Measurements from ENCODE around the gene TKTL1.

GRCh38 chrX:154305541-154306205, 10.1 kb downstream of the TKTL1 start:
- TF ChIP-seq CTCF (IDR thresholded peaks at IDR 0.05) = no peak
- TF ChIP-seq EP300 (IDR thresholded peaks at IDR 0.05; ENCODE audit: low read depth) = no peak
- TF ChIP-seq POLR2A (IDR thresholded peaks at IDR 0.05) = no peak

Data from transverse colon (tissue), 3 donors.